HepG2 (cell line): ENCODE measurements around the gene CPSF4. TPM values are rescaled to one million over a fixed set of nuclear protein-coding genes. Genes with fewer than 3 reads are reported as not detected.

Source experiments
- FOXK1 ChIP-seq: sonication (generic); formaldehyde crosslinking; IDR thresholded peaks from 2 replicates; pipeline ENCODE4 v1.4.0; 2020; ENCODE audit warnings: low read depth, missing genetic modification reagents, borderline replicate concordance
- JUNB ChIP-seq: sonication (generic); formaldehyde crosslinking; IDR thresholded peaks from 2 replicates; pipeline ENCODE4 v1.8.0; 2022; ENCODE audit warnings: missing genetic modification reagents, mild to moderate bottlenecking, borderline replicate concordance
- NR1H2 ChIP-seq: sonication (generic); formaldehyde crosslinking; IDR thresholded peaks from 2 replicates; pipeline ENCODE4 v1.8.1; 2022; ENCODE audit warnings: low read depth, missing genetic modification reagents, borderline replicate concordance
- REL ChIP-seq: sonication (generic); formaldehyde crosslinking; conservative IDR thresholded peaks from 2 replicates; pipeline ENCODE4 v1.8.0; 2022; ENCODE audit warnings: mild to moderate bottlenecking, missing genetic modification reagents, moderate library complexity
- SNAPC2 ChIP-seq: sonication (generic); formaldehyde crosslinking; IDR thresholded peaks from 2 replicates; pipeline ENCODE4 v1.8.1; 2022; ENCODE audit warnings: mild to moderate bottlenecking, missing genetic modification reagents
- TEF ChIP-seq: sonication (generic); formaldehyde crosslinking; IDR thresholded peaks from 2 replicates; pipeline ENCODE4 v1.5.0; 2020; ENCODE audit warnings: missing genetic modification reagents
- TP53 ChIP-seq: sonication (generic); formaldehyde crosslinking; conservative IDR thresholded peaks from 2 replicates; pipeline ENCODE4 v1.4.0; 2020; ENCODE audit warnings: missing genetic modification reagents
- ZFP36L1 ChIP-seq: sonication (generic); formaldehyde crosslinking; IDR thresholded peaks from 2 replicates; pipeline ENCODE4 v1.8.0; 2022; ENCODE audit warnings: mild to moderate bottlenecking, missing genetic modification reagents, moderate library complexity
- ZHX2 ChIP-seq, 2 experiments: sonication (generic) in 1 of 2; formaldehyde crosslinking in 1 of 2; IDR thresholded peaks; 2 replicates each; pipeline versions ENCODE4 v1.6.1 to v1.9.0; 2014 to 2022; ENCODE audit warnings: antibody characterized with exemption in 1 of 2, borderline replicate concordance in 1 of 2, inconsistent platforms in 1 of 2, low read depth in 1 of 2, missing genetic modification reagents in 1 of 2
- ZNF333 ChIP-seq: sonication (generic); formaldehyde crosslinking; IDR thresholded peaks from 2 replicates; pipeline ENCODE4 v1.4.0; 2020; ENCODE audit warnings: mild to moderate bottlenecking, missing genetic modification reagents, borderline replicate concordance
- ZNF354B ChIP-seq: sonication (generic); formaldehyde crosslinking; IDR thresholded peaks from 2 replicates; pipeline ENCODE4 v1.8.0; 2022; ENCODE audit warnings: mild to moderate bottlenecking, missing genetic modification reagents
- ZNF431 ChIP-seq: sonication (generic); formaldehyde crosslinking; IDR thresholded peaks from 2 replicates; pipeline ENCODE4 v1.9.0; 2022; ENCODE audit warnings: missing genetic modification reagents, low read depth, mild to moderate bottlenecking, borderline replicate concordance
- ZNF570 ChIP-seq: sonication (generic); formaldehyde crosslinking; IDR thresholded peaks from 2 replicates; pipeline ENCODE4 v1.4.0; 2020; ENCODE audit warnings: mild to moderate bottlenecking, missing genetic modification reagents, borderline replicate concordance
- ZNF589 ChIP-seq: sonication (generic); formaldehyde crosslinking; conservative IDR thresholded peaks from 2 replicates; pipeline ENCODE4 v1.8.0; 2022; ENCODE audit warnings: mild to moderate bottlenecking, moderate library complexity, missing genetic modification reagents
- ZNF687 ChIP-seq: sonication (generic); formaldehyde crosslinking; IDR thresholded peaks from 2 replicates; pipeline ENCODE4 v1.5.1; 2020; ENCODE audit warnings: mild to moderate bottlenecking, missing genetic modification reagents, moderate library complexity
- ZNF703 ChIP-seq: sonication (generic); formaldehyde crosslinking; IDR thresholded peaks from 2 replicates; pipeline ENCODE4 v1.5.1; 2020; ENCODE audit warnings: missing genetic modification reagents, mild to moderate bottlenecking, moderate library complexity, borderline replicate concordance
- ZNF740 ChIP-seq: sonication (generic); formaldehyde crosslinking; IDR thresholded peaks from 2 replicates; pipeline ENCODE4 v1.4.0; 2020; ENCODE audit warnings: missing genetic modification reagents
- polyA plus RNA-seq, 8 experiments: library from polyadenylated mRNA; depleted of rRNA in 3 of 8; stranded (reverse) in 7 of 8; unstranded in 1 of 8; fragments of >200 nt; fragmentation: Illumina TruSeq in 4 of 8; extraction: Trizol in 4 of 8; gene quantifications; 2 replicates each; pipeline versions ENCODE4 v1.2.1 to v1.2.3, GENCODE V29; 2011 to 2016; ENCODE audit warnings: low read depth in 4 of 8, missing spikeins in 1 of 8, mixed read lengths in 1 of 8; ENCODE audit not compliant: insufficient read depth in 1 of 8
- total RNA-seq, 5 experiments: library from RNA; depleted of rRNA; stranded (reverse); fragments of >200 nt; fragmentation: Illumina TruSeq; extraction: Trizol; gene quantifications; 2 replicates each; pipeline ENCODE4 v1.2.3, GENCODE V29; 2016; ENCODE audit warnings: low read depth in 1 of 5

CPSF4 gene
- total and polyA plus RNA-seq, 2 of the 13 experiments (the other 11 are each of a cell fraction or from before 2014, with no cell fraction given): 34.1 to 49.6 TPM

- TF ChIP-seq ZNF687 (CRISPR knock-in tag): peak; percentile 65
- TF ChIP-seq TP53 (CRISPR knock-in tag): no peak
- no peak for TF ChIP-seq ZNF333 (CRISPR knock-in tag)
- no peak for TF ChIP-seq SNAPC2 (CRISPR knock-in tag)
- no peak for TF ChIP-seq ZNF589 (CRISPR knock-in tag)
- peak; percentile 96 for TF ChIP-seq ZNF740
- TF ChIP-seq JUNB (CRISPR knock-in tag): no peak
- TF ChIP-seq ZNF354B (CRISPR knock-in tag): no peak
- TF ChIP-seq ZNF431 (CRISPR knock-in tag): no peak
- TF ChIP-seq REL (CRISPR knock-in tag): no peak
- no peak for TF ChIP-seq NR1H2 (CRISPR knock-in tag)
- TF ChIP-seq FOXK1 (CRISPR knock-in tag): 0 out of 2 replicates have a peak, but pooled peaks have one; percentile 14
- TF ChIP-seq TEF (CRISPR knock-in tag): no peak
- no peak for TF ChIP-seq ZFP36L1 (CRISPR knock-in tag)
- no peak for TF ChIP-seq ZNF703 (CRISPR knock-in tag)
- TF ChIP-seq ZHX2 (IDR thresholded peaks at IDR 0.05; ENCODE audit: low read depth): peak; percentile 78
- no peak for TF ChIP-seq ZHX2 (CRISPR knock-in tag; IDR thresholded peaks at IDR 0.05; ENCODE audit: borderline replicate concordance)
- no peak for TF ChIP-seq ZNF570 (CRISPR knock-in tag)
Measured at GRCh38 chr7:99504603-99505323, 66.0 kb downstream of the CPSF4 start, which contains the start of gene ZKSCAN5 (continued).
